Measurements from ENCODE around the gene ZBTB49. TPM values are rescaled to one million over a fixed set of nuclear protein-coding genes. Genes with fewer than 3 reads are reported as not detected.
"Not testable (repeated sequence)": the region's sequence is repeated elsewhere in the genome, so short reads cannot be mapped to it uniquely, and the experiment has no call there.

Gene ZBTB49
- total RNA-seq, 1 experiment from 2014 or later = 7.2 TPM

GRCh38 chr4:4248029-4248884 lies 41.8 kb upstream of the ZBTB49 start, which contains the start of gene TMEM128:
Gene TMEM128 (minus strand): TSS chr4:4248223. CDS start chr4:4248202, 21 bp downstream.
- Histone ChIP-seq H3K4me3 (ENCODE audit: low read depth, low read length) (peak within 1 kb of the TSS; percentile 91), H3K27me3 (replicated peaks; ENCODE audit: control insufficient read depth, insufficient read depth, low read length) (no peaks in the 10 kb centered on the region), H3K36me3 (ENCODE audit: control insufficient read depth, insufficient read depth, low read length) (peaks cover 3% of the 10 kb centered on the region; the same call in 1 of the 2 replicates), H3K4me1 (peaks cover 5% of the 10 kb centered on the region), H3K9me3 (no peaks in the 10 kb centered on the region)
- Mint-ChIP-seq H3K27ac (ENCODE audit: unreplicated experiment) (peak within 1 kb of the TSS; percentile 97), H3K36me3 (ENCODE audit: insufficient read depth, unreplicated experiment) (peaks cover 32% of the 10 kb centered on the region), H3K9me3 (ENCODE audit: unreplicated experiment) (no peaks in the 10 kb centered on the region), H3K4me1 (ENCODE audit: low read depth, unreplicated experiment) (peaks cover 13% of the 10 kb centered on the region), H3K27me3 (ENCODE audit: insufficient read depth, unreplicated experiment) (no peaks in the 10 kb centered on the region), H3K4me3 (ENCODE audit: unreplicated experiment) (peak within 1 kb of the TSS; percentile 95)
- POLR2A ChIA-PET = interaction anchor here (0.7 to 0.8 kb wide), 3 partner anchors 71 to 331 kb away, joined by 3 to 6 read pairs (median 3); no protein-coding TSS in a partner anchor
- TSS peak; percentile 97 for BruUV-seq (replicated peaks)
- DNase-seq = peak; percentile 90
- TF ChIP-seq, protein P1, sequence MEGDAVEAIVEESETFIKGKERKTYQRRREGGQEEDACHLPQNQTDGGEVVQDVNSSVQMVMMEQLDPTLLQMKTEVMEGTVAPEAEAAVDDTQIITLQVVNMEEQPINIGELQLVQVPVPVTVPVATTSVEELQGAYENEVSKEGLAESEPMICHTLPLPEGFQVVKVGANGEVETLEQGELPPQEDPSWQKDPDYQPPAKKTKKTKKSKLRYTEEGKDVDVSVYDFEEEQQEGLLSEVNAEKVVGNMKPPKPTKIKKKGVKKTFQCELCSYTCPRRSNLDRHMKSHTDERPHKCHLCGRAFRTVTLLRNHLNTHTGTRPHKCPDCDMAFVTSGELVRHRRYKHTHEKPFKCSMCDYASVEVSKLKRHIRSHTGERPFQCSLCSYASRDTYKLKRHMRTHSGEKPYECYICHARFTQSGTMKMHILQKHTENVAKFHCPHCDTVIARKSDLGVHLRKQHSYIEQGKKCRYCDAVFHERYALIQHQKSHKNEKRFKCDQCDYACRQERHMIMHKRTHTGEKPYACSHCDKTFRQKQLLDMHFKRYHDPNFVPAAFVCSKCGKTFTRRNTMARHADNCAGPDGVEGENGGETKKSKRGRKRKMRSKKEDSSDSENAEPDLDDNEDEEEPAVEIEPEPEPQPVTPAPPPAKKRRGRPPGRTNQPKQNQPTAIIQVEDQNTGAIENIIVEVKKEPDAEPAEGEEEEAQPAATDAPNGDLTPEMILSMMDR (IDR thresholded peaks at IDR 0.05; ENCODE audit: insufficient read depth in 1 of 2, low read depth in 1 of 2, low read length in 1 of 2, severe bottlenecking in 1 of 2, unreplicated experiment in 1 of 2) = peak in 1 of 2 experiments; percentile 10
- intact Hi-C loops (cut with micrococcal nuclease; ENCODE audit: unreplicated experiment) = loop anchor here (1.0 kb wide), 1 partner anchor 87 kb away; no protein-coding TSS in a partner anchor
- CTCF ChIA-PET = interaction anchor here (0.9 kb wide), 1 partner anchor 31 kb away, joined by 4 read pairs; no protein-coding TSS in a partner anchor

- Mint-ChIP-seq H3K4me3 (ENCODE audit: unreplicated experiment) (peak overlapping the region; percentile 95), H3K27me3 (ENCODE audit: insufficient read depth, unreplicated experiment) (no peaks in the 10 kb centered on the region), H3K36me3 (ENCODE audit: insufficient read depth, unreplicated experiment) (peaks cover 26% of the 10 kb centered on the region), H3K9me3 (ENCODE audit: unreplicated experiment) (no peaks in the 10 kb centered on the region), H3K27ac (ENCODE audit: unreplicated experiment) (peak overlapping the region; percentile 97), H3K4me1 (ENCODE audit: low read depth, unreplicated experiment) (peaks cover 13% of the 10 kb centered on the region)
- BruUV-seq (replicated peaks) = no TSS peak
- ChIA-PET CTCF (interaction anchor here (0.6 kb wide), 1 partner anchor 258 kb away, joined by 3 read pairs; no protein-coding TSS in a partner anchor), POLR2A (interaction anchor here (0.8 kb wide), 1 partner anchor 330 kb away, joined by 6 read pairs; no protein-coding TSS in a partner anchor)
- peak overlapping the region; percentile 91 for H3K4me3 ChIP-seq (ENCODE audit: low read depth, low read length)
- H3K36me3 ChIP-seq (ENCODE audit: control insufficient read depth, insufficient read depth, low read length) = peaks cover 3% of the 10 kb centered on the region; the same call in 1 of the 2 replicates
- intact Hi-C loops (cut with micrococcal nuclease; ENCODE audit: unreplicated experiment) = loop anchor here (1.0 kb wide), 1 partner anchor 86 kb away; no protein-coding TSS in a partner anchor
- DNase-seq = no peak
- no peaks in the 10 kb centered on the region for H3K9me3 ChIP-seq
- TF ChIP-seq, protein P1 (IDR thresholded peaks at IDR 0.05; ENCODE audit: insufficient read depth in 1 of 2, low read depth in 1 of 2, low read length in 1 of 2, severe bottlenecking in 1 of 2, unreplicated experiment in 1 of 2) = no peak
- peaks cover 5% of the 10 kb centered on the region for H3K4me1 ChIP-seq
- no peaks in the 10 kb centered on the region for H3K27me3 ChIP-seq (replicated peaks; ENCODE audit: control insufficient read depth, insufficient read depth, low read length)
Observed at GRCh38 chr4:4248885-4249203, 41.2 kb upstream of the ZBTB49 start.

- H3K27me3 Mint-ChIP-seq (ENCODE audit: insufficient read depth, unreplicated experiment); H3K9me3 Mint-ChIP-seq (ENCODE audit: unreplicated experiment); H3K9me3 ChIP-seq; DNase-seq; intact Hi-C loops (cut with micrococcal nuclease; ENCODE audit: unreplicated experiment); H3K36me3 ChIP-seq (ENCODE audit: control insufficient read depth, insufficient read depth, low read length); H3K4me1 ChIP-seq; POLR2A ChIA-PET; H3K4me3 ChIP-seq (ENCODE audit: low read depth, low read length); H3K27me3 ChIP-seq (replicated peaks; ENCODE audit: control insufficient read depth, insufficient read depth, low read length); BruUV-seq (replicated peaks); H3K27ac Mint-ChIP-seq (ENCODE audit: unreplicated experiment): not testable (repeated sequence)
- CTCF ChIA-PET = interaction anchor here (0.6 kb wide), 1 partner anchor 259 kb away, joined by 3 read pairs; no protein-coding TSS in a partner anchor
- Mint-ChIP-seq H3K4me3 (ENCODE audit: unreplicated experiment) (peak overlapping the region; percentile 95), H3K36me3 (ENCODE audit: insufficient read depth, unreplicated experiment) (peaks cover 24% of the 10 kb centered on the region), H3K4me1 (ENCODE audit: low read depth, unreplicated experiment) (peaks cover 13% of the 10 kb centered on the region)
Observed at GRCh38 chr4:4249342-4249741, 40.7 kb upstream of the ZBTB49 start.

Data from Caco-2 (cell line).